Activated CD4-positive, alpha-beta T cell treated with anti-CD3 and anti-CD28 coated beads, Interleukin-2, amount 10 ng/mL, durations not matched to agents 24 days and 14 days (primary cell): ENCODE results near the gene GDF7. TPM values are rescaled to one million over a fixed set of nuclear protein-coding genes. Genes with fewer than 3 reads are reported as not detected.
A peak's percentile ranks its signal among the peaks of the same experiment; 100 is the strongest.

Experiments
- DNase-seq: peaks from one replicate; pipeline ENCODE4 v3.0.0; 2022
- H3K27ac Mint-ChIP-seq: one replicate; pipeline ENCODE4 v1.8.0; 2022; ENCODE audit warnings: mild to moderate bottlenecking, mixed read lengths
- H3K27me3 Mint-ChIP-seq: one replicate; pipeline ENCODE4 v1.8.0; 2022; ENCODE audit warnings: mixed read lengths
- H3K36me3 Mint-ChIP-seq: one replicate; pipeline ENCODE4 v1.8.0; 2022; ENCODE audit warnings: low read depth, mild to moderate bottlenecking, mixed read lengths
- H3K4me1 Mint-ChIP-seq: one replicate; pipeline ENCODE4 v1.8.0; 2021; ENCODE audit warnings: mixed read lengths
- H3K4me3 Mint-ChIP-seq: one replicate; pipeline ENCODE4 v1.8.0; 2022; ENCODE audit warnings: mild to moderate bottlenecking, moderate library complexity, mixed read lengths
- H3K9me3 Mint-ChIP-seq: one replicate; pipeline ENCODE4 v1.8.0; 2021; ENCODE audit warnings: mixed read lengths
- intact Hi-C: fragments of 100-400 bp; cut with micrococcal nuclease; formaldehyde crosslinking; loops from one replicate; pipeline ENCODE4 v1.15.1; 2023
- total RNA-seq: library from RNA; stranded (reverse); gene quantifications from 2 replicates; pipeline ENCODE4 v1.2.3, GENCODE V29; 2022

Gene GDF7
- total RNA-seq, 1 donor from 2014 or later, result 0.26 TPM

GRCh38 chr2:20645301-20645701 lies 21.6 kb upstream of the GDF7 start:
- no peaks in the 10 kb centered on the region for H3K9me3 Mint-ChIP-seq
- intact Hi-C loops, result no loop called here
- peaks cover 22% of the 10 kb centered on the region for H3K4me1 Mint-ChIP-seq
- H3K36me3 Mint-ChIP-seq, result no peaks in the 10 kb centered on the region
- no peak overlapping the region for H3K4me3 Mint-ChIP-seq
- H3K27ac Mint-ChIP-seq, result no peak overlapping the region
- no peaks in the 10 kb centered on the region for H3K27me3 Mint-ChIP-seq
- no peak for DNase-seq

- DNase-seq, result no peak
- H3K36me3 Mint-ChIP-seq, result no peaks in the 10 kb centered on the region
- no peaks in the 10 kb centered on the region for H3K9me3 Mint-ChIP-seq
- peaks cover 24% of the 10 kb centered on the region for H3K4me1 Mint-ChIP-seq
- intact Hi-C loops, result no loop called here
- no peaks in the 10 kb centered on the region for H3K27me3 Mint-ChIP-seq
- H3K4me3 Mint-ChIP-seq, result no peak overlapping the region
- H3K27ac Mint-ChIP-seq, result no peak overlapping the region
Observed at GRCh38 chr2:20645761-20646160, 21.2 kb upstream of the GDF7 start.

- H3K4me1 Mint-ChIP-seq, result peaks cover 27% of the 10 kb centered on the region
- H3K9me3 Mint-ChIP-seq, result no peaks in the 10 kb centered on the region
- H3K4me3 Mint-ChIP-seq, result no peak overlapping the region
- no peak overlapping the region for H3K27ac Mint-ChIP-seq
- intact Hi-C loops, result no loop called here
- no peaks in the 10 kb centered on the region for H3K36me3 Mint-ChIP-seq
- no peaks in the 10 kb centered on the region for H3K27me3 Mint-ChIP-seq
- DNase-seq, result no peak
Observed at GRCh38 chr2:20646446-20646845, 20.5 kb upstream of the GDF7 start.

- Mint-ChIP-seq H3K4me1 (peaks cover 29% of the 10 kb centered on the region), H3K27ac (no peak overlapping the region), H3K36me3 (no peaks in the 10 kb centered on the region), H3K27me3 (no peaks in the 10 kb centered on the region), H3K4me3 (no peak overlapping the region), H3K9me3 (no peaks in the 10 kb centered on the region)
- no peak for DNase-seq
- intact Hi-C loops, result no loop called here
Observed at GRCh38 chr2:20647211-20647610, 19.7 kb upstream of the GDF7 start.

GRCh38 chr2:20647738-20648137 lies 19.2 kb upstream of the GDF7 start:
- Mint-ChIP-seq H3K4me3 (no peak overlapping the region), H3K27ac (no peak overlapping the region), H3K9me3 (no peaks in the 10 kb centered on the region), H3K36me3 (no peaks in the 10 kb centered on the region), H3K4me1 (peaks cover 29% of the 10 kb centered on the region), H3K27me3 (no peaks in the 10 kb centered on the region)
- intact Hi-C loops, result no loop called here
- DNase-seq, result no peak

- intact Hi-C loops, result no loop called here
- no peaks in the 10 kb centered on the region for H3K9me3 Mint-ChIP-seq
- H3K36me3 Mint-ChIP-seq, result no peaks in the 10 kb centered on the region
- no peaks in the 10 kb centered on the region for H3K27me3 Mint-ChIP-seq
- H3K27ac Mint-ChIP-seq, result no peak overlapping the region
- peaks cover 29% of the 10 kb centered on the region for H3K4me1 Mint-ChIP-seq
- DNase-seq, result no peak
- H3K4me3 Mint-ChIP-seq, result no peak overlapping the region
Observed at GRCh38 chr2:20648206-20648605, 18.7 kb upstream of the GDF7 start.

- peak overlapping the region; percentile 58 for H3K27ac Mint-ChIP-seq
- DNase-seq, result no peak
- H3K4me3 Mint-ChIP-seq, result no peak overlapping the region
- intact Hi-C loops, result no loop called here
- H3K9me3 Mint-ChIP-seq, result no peaks in the 10 kb centered on the region
- H3K36me3 Mint-ChIP-seq, result no peaks in the 10 kb centered on the region
- peaks cover 29% of the 10 kb centered on the region for H3K4me1 Mint-ChIP-seq
- H3K27me3 Mint-ChIP-seq, result no peaks in the 10 kb centered on the region
Observed at GRCh38 chr2:20648831-20649230, 18.1 kb upstream of the GDF7 start.

- peaks cover 2% of the 10 kb centered on the region for H3K27me3 Mint-ChIP-seq
- H3K9me3 Mint-ChIP-seq, result no peaks in the 10 kb centered on the region
- intact Hi-C loops, result no loop called here
- no peak for DNase-seq
- peak overlapping the region; percentile 85 for H3K4me3 Mint-ChIP-seq
- no peak overlapping the region for H3K27ac Mint-ChIP-seq
- H3K36me3 Mint-ChIP-seq, result no peaks in the 10 kb centered on the region
- H3K4me1 Mint-ChIP-seq, result peaks cover 29% of the 10 kb centered on the region
Observed at GRCh38 chr2:20649576-20649975, 17.4 kb upstream of the GDF7 start.

GRCh38 chr2:20649976-20650375 lies 17.0 kb upstream of the GDF7 start:
- DNase-seq, result no peak
- H3K27me3 Mint-ChIP-seq, result peaks cover 4% of the 10 kb centered on the region
- peaks cover 29% of the 10 kb centered on the region for H3K4me1 Mint-ChIP-seq
- peak overlapping the region; percentile 85 for H3K4me3 Mint-ChIP-seq
- intact Hi-C loops, result loop anchor here (2.0 to 5.0 kb wide), 2 partner anchors 173 to 408 kb away; partner anchors contain the start of gene LDAH
- H3K36me3 Mint-ChIP-seq, result no peaks in the 10 kb centered on the region
- no peaks in the 10 kb centered on the region for H3K9me3 Mint-ChIP-seq
- peak overlapping the region; percentile 23 for H3K27ac Mint-ChIP-seq

- peak overlapping the region; percentile 85 for H3K4me3 Mint-ChIP-seq
- no peaks in the 10 kb centered on the region for H3K36me3 Mint-ChIP-seq
- H3K4me1 Mint-ChIP-seq, result peaks cover 29% of the 10 kb centered on the region
- no peaks in the 10 kb centered on the region for H3K9me3 Mint-ChIP-seq
- H3K27ac Mint-ChIP-seq, result peak overlapping the region; percentile 0
- DNase-seq, result peak; percentile 81
- intact Hi-C loops, result loop anchor here (2.0 to 5.0 kb wide), 2 partner anchors 172 to 408 kb away; partner anchors contain the start of gene LDAH
- peaks cover 7% of the 10 kb centered on the region for H3K27me3 Mint-ChIP-seq
Observed at GRCh38 chr2:20650393-20650876, 16.5 kb upstream of the GDF7 start.

GRCh38 chr2:20650877-20651730 lies 15.8 kb upstream of the GDF7 start, which contains the start of gene HS1BP3:
Gene HS1BP3, minus strand, starts transcription at chr2:20651098. Its CDS starts 35 bp downstream, at chr2:20651063.
- peak; percentile 98 for DNase-seq
- Mint-ChIP-seq H3K4me1 (peaks cover 29% of the 10 kb centered on the region), H3K9me3 (no peaks in the 10 kb centered on the region), H3K27me3 (peaks cover 11% of the 10 kb centered on the region), H3K27ac (peak within 1 kb of the TSS; percentile 89), H3K36me3 (no peaks in the 10 kb centered on the region), H3K4me3 (peak within 1 kb of the TSS; percentile 85)
- intact Hi-C loops, result loop anchor here (1.0 to 5.0 kb wide), 5 partner anchors 10 to 409 kb away; partner anchors contain the start of genes LDAH and RHOB

GRCh38 chr2:20651731-20652099 lies 15.2 kb upstream of the GDF7 start:
- peaks cover 14% of the 10 kb centered on the region for H3K27me3 Mint-ChIP-seq
- no peaks in the 10 kb centered on the region for H3K36me3 Mint-ChIP-seq
- intact Hi-C loops, result loop anchor here (1.0 to 5.0 kb wide), 5 partner anchors 10 to 409 kb away; partner anchors contain the start of genes LDAH and RHOB
- peak overlapping the region; percentile 85 for H3K4me3 Mint-ChIP-seq
- peaks cover 29% of the 10 kb centered on the region for H3K4me1 Mint-ChIP-seq
- H3K27ac Mint-ChIP-seq, result peak overlapping the region; percentile 89
- no peak for DNase-seq
- no peaks in the 10 kb centered on the region for H3K9me3 Mint-ChIP-seq

GRCh38 chr2:20652141-20652540 lies 14.8 kb upstream of the GDF7 start:
- intact Hi-C loops, result loop anchor here (5.0 kb wide), 1 partner anchor 410 kb away; no protein-coding TSS in a partner anchor
- no peak for DNase-seq
- Mint-ChIP-seq H3K36me3 (no peaks in the 10 kb centered on the region), H3K27ac (no peak overlapping the region), H3K4me1 (peaks cover 29% of the 10 kb centered on the region), H3K9me3 (no peaks in the 10 kb centered on the region), H3K4me3 (peak overlapping the region; percentile 8), H3K27me3 (peaks cover 15% of the 10 kb centered on the region)
